Lower lobe of right lung (tissue), 2 donors: Measurements from ENCODE around the gene CLDN11. TPM values are rescaled to one million over a fixed set of nuclear protein-coding genes. Genes with fewer than 3 reads are reported as not detected.

ENCODE experiments used
- ATAC-seq, 2 donors: fragments of 200-7000 bp; cut with Tn5 transposase; one replicate each; pipeline ENCODE4 v1.9.1; 2020 to 2022; ENCODE audit warnings: mild to moderate bottlenecking in 2 of 2, moderate library complexity in 2 of 2
- DNase-seq: peaks from one replicate; pipeline ENCODE4 v3.0.0-alpha.2; 2020
- H3K27ac ChIP-seq: fragments of 200-600 bp; one replicate; pipeline ENCODE4 v1.8.0; 2022
- H3K27me3 ChIP-seq: fragments of 200-600 bp; one replicate; pipeline ENCODE4 v1.8.0; 2022; ENCODE audit warnings: low read depth
- H3K36me3 ChIP-seq: fragments of 200-600 bp; one replicate; pipeline ENCODE4 v1.8.0; 2022; ENCODE audit warnings: mild to moderate bottlenecking
- H3K4me1 ChIP-seq: fragments of 200-600 bp; one replicate; pipeline ENCODE4 v1.8.0; 2022
- H3K4me3 ChIP-seq: fragments of 200-600 bp; one replicate; pipeline ENCODE4 v1.8.0; 2022; ENCODE audit warnings: mild to moderate bottlenecking
- H3K9me3 ChIP-seq: fragments of 200-600 bp; one replicate; pipeline ENCODE4 v1.8.0; 2022
- CTCF ChIP-seq: fragments of 200-600 bp; IDR thresholded peaks from one replicate; pipeline ENCODE4 v1.8.0; 2022; ENCODE audit warnings: antibody characterized with exemption, mild to moderate bottlenecking
- intact Hi-C: fragments of 100-400 bp; cut with DNase I; formaldehyde crosslinking; loops from one replicate; pipeline ENCODE4 v1.11.0; 2022
- microRNA-seq: library from miRNA; unstranded; fragments of <30 nt; microRNA quantifications from one replicate; pipeline ENCODE4 v1.2.0, GENCODE V29; 2020; ENCODE audit warnings: borderline number of aligned reads
- total RNA-seq: library from RNA; stranded (reverse); fragmentation: NEBNext Ultra II Directional; extraction: Animal tissue kit (Norgen Biotek cat#: 25700); gene quantifications from one replicate; pipeline ENCODE4 v1.2.1, GENCODE V29; 2021
- donor health status: DM: no; HTN: yes; CAD: no; lungs with severe emphysema.

Gene CLDN11
- total RNA-seq, 1 donor from 2014 or later: 22.4 TPM

DNA sequence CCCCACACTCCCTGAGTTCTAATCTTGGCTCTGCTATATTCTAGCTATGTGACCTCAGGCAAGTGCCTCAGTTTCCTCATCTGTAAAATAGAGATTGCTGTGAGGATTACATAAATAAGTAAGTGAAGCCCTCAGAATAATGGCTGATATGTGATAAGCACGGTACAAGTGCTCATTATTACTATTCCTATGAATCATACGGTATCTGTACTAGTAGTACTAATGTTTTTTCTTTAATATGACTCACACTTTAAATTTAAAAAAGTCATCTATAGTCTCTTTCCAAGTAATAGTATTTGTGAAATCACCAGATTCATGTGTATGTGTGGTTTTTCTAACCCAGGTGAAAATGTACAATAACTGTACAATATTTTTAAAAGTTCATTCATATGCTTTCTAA lies 58.7 kb downstream of the CLDN11 start:
- Histone ChIP-seq H3K4me3 (no peak overlapping the region), H3K4me1 (no peaks in the 10 kb centered on the region), H3K9me3 (no peaks in the 10 kb centered on the region), H3K36me3 (no peaks in the 10 kb centered on the region), H3K27me3 (no peaks in the 10 kb centered on the region), H3K27ac (no peak overlapping the region)
- intact Hi-C loops: no loop called here
- no peak for ATAC-seq
- no peak for TF ChIP-seq CTCF
- DNase-seq: no peak

DNA sequence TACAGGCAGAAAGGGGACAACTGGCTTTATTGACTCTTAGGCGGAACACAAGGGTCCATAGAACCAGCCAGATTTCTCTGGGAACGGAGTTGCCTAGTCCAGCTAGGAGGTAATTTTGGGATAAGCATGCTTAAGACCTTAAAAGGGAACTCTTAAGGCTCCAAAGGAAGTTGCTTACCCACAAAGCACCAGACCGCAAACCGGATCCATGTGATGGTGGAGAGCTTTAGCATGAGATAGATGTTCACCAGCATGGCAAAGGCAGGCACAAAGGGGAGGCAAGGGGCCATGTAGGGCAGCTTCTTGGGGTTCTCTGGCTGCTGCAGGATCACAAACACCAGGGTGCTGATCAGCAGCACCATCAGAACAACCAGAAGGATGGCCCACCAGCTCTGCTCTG lies 61.4 kb downstream of the CLDN11 start:
- Histone ChIP-seq H3K4me3 (no peak overlapping the region), H3K27ac (no peak overlapping the region), H3K27me3 (no peaks in the 10 kb centered on the region), H3K36me3 (no peaks in the 10 kb centered on the region), H3K4me1 (no peaks in the 10 kb centered on the region), H3K9me3 (no peaks in the 10 kb centered on the region)
- ATAC-seq (no peak), DNase-seq (no peak)
- intact Hi-C loops: no loop called here
- TF ChIP-seq CTCF: no peak

DNA sequence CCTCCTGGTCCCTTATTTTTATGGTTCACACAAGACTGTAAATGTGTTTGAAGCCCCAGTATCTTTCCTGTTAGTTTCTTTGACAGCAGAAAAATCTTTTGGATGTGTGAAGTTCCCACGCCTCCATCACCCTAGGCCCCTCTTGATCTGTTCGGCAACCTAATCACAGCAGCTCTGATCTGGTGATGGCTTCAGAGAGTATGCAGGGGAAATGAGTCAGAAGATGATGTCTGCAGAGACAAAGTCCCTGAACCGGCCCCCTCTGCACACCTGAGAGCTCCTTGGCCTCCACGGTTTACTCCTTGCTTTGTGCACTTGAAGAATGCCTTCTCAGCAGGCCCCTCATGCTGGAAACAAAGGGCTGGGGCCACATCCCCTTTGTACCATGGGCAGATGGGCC lies 63.5 kb downstream of the CLDN11 start:
- no peak for TF ChIP-seq CTCF
- H3K9me3 ChIP-seq: no peaks in the 10 kb centered on the region
- no peak overlapping the region for H3K27ac ChIP-seq
- no peak overlapping the region for H3K4me3 ChIP-seq
- H3K36me3 ChIP-seq: no peaks in the 10 kb centered on the region
- no peaks in the 10 kb centered on the region for H3K4me1 ChIP-seq
- DNase-seq (no peak), ATAC-seq (no peak)
- intact Hi-C loops: no loop called here
- no peaks in the 10 kb centered on the region for H3K27me3 ChIP-seq

- intact Hi-C loops: no loop called here
- Histone ChIP-seq H3K27me3 (no peaks in the 10 kb centered on the region), H3K27ac (no peak overlapping the region), H3K4me1 (no peaks in the 10 kb centered on the region), H3K4me3 (no peak overlapping the region), H3K9me3 (no peaks in the 10 kb centered on the region), H3K36me3 (no peaks in the 10 kb centered on the region)
- no peak for DNase-seq
- ATAC-seq: no peak
- no peak for TF ChIP-seq CTCF
Measured at GRCh38 chr3:170483485-170484262, 65.0 kb downstream of the CLDN11 start.

Small RNA genes within 50 kb of the gene (microRNA-seq; reads per million reads assigned to microRNA genes)
- gene MIR6828: not detected

Other genes starting within 250 kb of the CLDN11 start
- 89.9 TPM for gene PHC3, start 237.1 kb upstream of the CLDN11 start, total RNA-seq
- 45.9 TPM for gene PRKCI, start 196.4 kb upstream of the CLDN11 start, total RNA-seq
- 86.7 TPM for gene SKIL, start 61.2 kb upstream of the CLDN11 start, total RNA-seq
- gene SLC7A14, start 167.2 kb downstream of the CLDN11 start, total RNA-seq: 0.06 TPM